ENCODE measurements around the gene RBMS3. TPM values are rescaled to one million over a fixed set of nuclear protein-coding genes. Genes with fewer than 3 reads are reported as not detected.

RBMS3 gene
- total and polyA plus RNA-seq, 9 donors, result 11.6 to 79.2 (median 63.1) TPM

DNA sequence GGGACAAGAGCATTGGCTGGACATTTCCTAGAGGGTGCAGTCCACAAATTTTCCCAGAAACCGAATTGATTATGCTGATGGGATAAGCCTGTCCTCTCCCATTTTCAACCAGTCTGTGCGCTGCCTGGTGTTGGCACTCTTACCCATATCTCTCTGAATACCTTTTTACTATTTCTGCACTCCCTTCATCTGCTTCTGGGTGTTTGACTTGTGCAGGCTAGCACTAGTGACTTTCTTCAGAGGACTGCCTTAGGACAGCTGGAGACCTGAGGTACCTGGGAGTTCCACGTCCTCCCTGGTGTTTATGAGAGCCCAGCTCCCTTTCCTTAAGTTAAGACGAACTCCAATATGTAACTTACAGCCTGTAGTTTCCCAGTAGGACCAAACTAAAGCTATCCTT lies 50.2 kb downstream of the RBMS3 start:
- Histone ChIP-seq H3K9me3 (no peaks in the 10 kb centered on the region), H3K36me3 (no peaks in the 10 kb centered on the region), H3K4me1 (ENCODE audit: insufficient read depth) (peaks cover 11% of the 10 kb centered on the region), H3K27me3 (no peaks in the 10 kb centered on the region), H3K27ac (peak overlapping the region in 1 of 2 donors; percentile 51), H3K4me3 (no peak overlapping the region)
- WGBS, 3 donors, result 62 to 86% (median 67%) methylated on average over 4 of the region's 4 CpGs
- TF ChIP-seq EP300 (IDR thresholded peaks at IDR 0.05), result no peak
- TF ChIP-seq CTCF (IDR thresholded peaks at IDR 0.05), result no peak
- TF ChIP-seq POLR2A (IDR thresholded peaks at IDR 0.05), result no peak
- no peak for DNase-seq
- intact Hi-C loops (cut with DNase I), result loop anchor here in 1 of 4 donors (5.0 kb wide), 1 partner anchor 49 kb away; the partner anchor contains the start of gene RBMS3

- H3K36me3 ChIP-seq, result no peaks in the 10 kb centered on the region
- H3K27ac ChIP-seq, result peak overlapping the region in 1 of 2 donors; percentile 51
- H3K9me3 ChIP-seq, result no peaks in the 10 kb centered on the region
- intact Hi-C loops (cut with DNase I), result loop anchor here in 1 of 4 donors (5.0 kb wide), 1 partner anchor 49 kb away; the partner anchor contains the start of gene RBMS3
- 46 to 66% (median 51%) methylated on average over 5 of the region's 5 CpGs for WGBS, 3 donors
- no peak for DNase-seq
- H3K4me1 ChIP-seq (ENCODE audit: insufficient read depth), result peaks cover 13% of the 10 kb centered on the region
- TF ChIP-seq POLR2A (IDR thresholded peaks at IDR 0.05) (no peak), CTCF (IDR thresholded peaks at IDR 0.05) (no peak), EP300 (IDR thresholded peaks at IDR 0.05) (no peak)
- H3K27me3 ChIP-seq, result no peaks in the 10 kb centered on the region
- H3K4me3 ChIP-seq, result no peak overlapping the region
These were observed 50.8 kb downstream of the RBMS3 start for GRCh38 chr3:29331456-29332194.

DNA sequence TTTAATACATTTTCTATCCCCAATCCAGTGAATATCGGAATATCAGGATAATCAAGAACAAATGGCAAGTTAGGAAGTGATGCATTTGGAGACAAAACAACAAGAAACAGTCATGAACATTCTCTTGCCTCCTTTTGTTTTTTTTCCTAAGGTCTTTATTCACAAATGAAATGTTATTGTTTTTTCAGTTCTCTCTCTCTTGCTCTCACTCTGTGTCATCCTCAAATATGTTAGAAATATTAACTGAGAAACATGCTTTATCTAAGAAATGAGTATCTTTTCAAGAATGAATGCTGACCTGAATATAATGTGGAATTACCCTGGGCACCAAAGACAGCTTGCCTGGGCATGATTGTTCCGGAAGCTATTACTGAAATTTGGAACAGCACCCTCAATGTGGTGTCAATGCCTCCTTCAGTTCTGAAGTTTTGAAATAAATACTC lies 51.3 kb downstream of the RBMS3 start:
- TF ChIP-seq CTCF (IDR thresholded peaks at IDR 0.05), result no peak
- TF ChIP-seq POLR2A (IDR thresholded peaks at IDR 0.05), result no peak
- TF ChIP-seq EP300 (IDR thresholded peaks at IDR 0.05), result no peak
- DNase-seq, result no peak
- no peaks in the 10 kb centered on the region for H3K36me3 ChIP-seq
- intact Hi-C loops (cut with DNase I), result loop anchor here in 1 of 4 donors (5.0 kb wide), 1 partner anchor 50 kb away; the partner anchor contains the start of gene RBMS3
- no peak overlapping the region for H3K4me3 ChIP-seq
- 48 to 76% (median 57%) methylated on average over 2 of the region's 2 CpGs for WGBS, 3 donors
- H3K9me3 ChIP-seq, result no peaks in the 10 kb centered on the region
- H3K4me1 ChIP-seq (ENCODE audit: insufficient read depth), result peaks cover 14% of the 10 kb centered on the region
- H3K27me3 ChIP-seq, result no peaks in the 10 kb centered on the region
- H3K27ac ChIP-seq, result peak overlapping the region in 1 of 2 donors; percentile 51

DNA sequence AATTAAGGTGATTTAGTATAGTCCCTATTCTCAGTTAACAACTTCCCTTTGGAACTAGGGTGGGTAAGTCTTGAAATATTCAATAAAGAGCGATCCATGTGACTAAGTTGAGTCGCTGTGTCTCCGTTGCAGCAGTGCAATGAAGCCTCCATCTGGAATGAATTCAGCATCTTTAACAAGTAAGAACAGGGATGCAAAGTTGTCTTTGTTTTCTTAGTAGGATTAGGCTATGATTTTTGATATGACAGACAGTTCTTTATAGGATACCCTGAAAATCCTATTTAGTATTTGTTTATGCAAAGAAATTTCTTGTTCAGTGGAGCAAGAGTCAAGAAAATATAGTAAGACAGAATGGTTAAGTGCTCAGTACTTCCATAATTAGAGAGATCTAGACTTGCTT lies 52.7 kb downstream of the RBMS3 start:
- no peak for TF ChIP-seq CTCF (IDR thresholded peaks at IDR 0.05)
- TF ChIP-seq EP300 (IDR thresholded peaks at IDR 0.05), result no peak
- no peak for TF ChIP-seq POLR2A (IDR thresholded peaks at IDR 0.05)
- 83 to 89% (median 84%) methylated on average over 3 of the region's 3 CpGs for WGBS, 3 donors
- no peaks in the 10 kb centered on the region for H3K27me3 ChIP-seq
- H3K4me3 ChIP-seq, result no peak overlapping the region
- H3K9me3 ChIP-seq, result no peaks in the 10 kb centered on the region
- DNase-seq, result no peak
- H3K4me1 ChIP-seq (ENCODE audit: insufficient read depth), result peaks cover 16% of the 10 kb centered on the region
- intact Hi-C loops (cut with DNase I), result loop anchor here in 1 of 4 donors (5.0 kb wide), 1 partner anchor 51 kb away; the partner anchor contains the start of gene RBMS3
- H3K36me3 ChIP-seq, result no peaks in the 10 kb centered on the region
- H3K27ac ChIP-seq, result no peak overlapping the region
